Stimulated activated CD8-positive, alpha-beta memory T cell treated with anti-CD3 and anti-CD28 coated beads, Interleukin-12 subunit alpha, Interleukin-12 subunit beta, amount 100 ng/mL, for 1 hour (primary cell): ENCODE results near the gene DHX9.

Experiments used
- DNase-seq: peaks from one replicate; pipeline ENCODE4 v3.0.0-alpha.2; 2020; ENCODE audit warnings: low read depth

DHX9 gene

DNA sequence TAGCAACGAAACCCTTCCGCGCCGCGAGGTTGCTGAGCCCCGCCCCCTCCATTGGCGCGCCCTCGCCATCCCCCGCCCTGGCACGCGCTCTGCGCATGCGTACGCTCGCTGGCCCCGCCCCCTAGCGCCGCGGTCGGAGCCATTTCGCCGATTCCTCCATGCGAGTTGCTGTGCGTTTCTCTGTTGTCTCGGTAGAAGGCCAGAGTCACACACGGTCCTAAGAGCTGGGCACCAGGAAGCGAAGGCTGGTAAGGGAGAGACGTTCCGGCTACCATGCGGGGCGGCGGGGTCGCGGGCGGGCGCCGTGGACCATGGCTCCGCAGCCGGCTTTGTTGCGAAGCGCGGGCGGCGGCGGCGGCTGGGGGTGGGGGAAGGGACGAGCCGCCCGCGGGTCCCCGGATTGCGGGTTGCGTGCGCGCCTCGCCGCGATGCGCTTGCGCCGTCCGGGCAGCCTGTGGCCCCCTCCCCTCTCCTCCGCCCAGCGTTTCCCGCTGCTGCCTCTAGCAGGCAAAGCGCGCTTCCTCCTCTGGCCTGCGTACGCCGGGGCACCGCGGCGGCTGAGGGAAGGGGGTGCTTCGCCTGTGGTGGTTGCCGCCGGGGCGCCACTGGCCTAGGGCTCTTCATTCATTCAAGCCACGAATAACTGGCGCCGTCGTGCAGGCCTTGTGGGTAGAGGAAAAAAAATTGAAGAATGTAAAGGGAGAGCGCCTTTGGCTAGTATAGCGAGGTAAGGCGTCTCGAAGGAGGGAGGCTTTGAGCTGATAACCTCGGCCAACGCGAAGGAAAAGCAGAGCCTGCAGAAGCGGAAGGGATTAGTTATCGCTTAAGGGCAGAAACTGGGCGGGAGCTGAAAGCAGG is at the start of gene DHX9:
Gene DHX9 (plus strand): TSS at position 139 of the 858 bp plus-strand sequence. CDS start 3,220 bp downstream, outside the sequence.
- peak; percentile 93 for DNase-seq

GRCh38 chr1:182791281-182792179 is 47.6 kb upstream of the DHX9 start:
- DNase-seq, result no peak

- no peak for DNase-seq
These were observed 45.1 kb upstream of the DHX9 start for GRCh38 chr1:182794091-182794490.

- DNase-seq, result no peak
These were observed 44.4 kb upstream of the DHX9 start for GRCh38 chr1:182794676-182795201.

DNA sequence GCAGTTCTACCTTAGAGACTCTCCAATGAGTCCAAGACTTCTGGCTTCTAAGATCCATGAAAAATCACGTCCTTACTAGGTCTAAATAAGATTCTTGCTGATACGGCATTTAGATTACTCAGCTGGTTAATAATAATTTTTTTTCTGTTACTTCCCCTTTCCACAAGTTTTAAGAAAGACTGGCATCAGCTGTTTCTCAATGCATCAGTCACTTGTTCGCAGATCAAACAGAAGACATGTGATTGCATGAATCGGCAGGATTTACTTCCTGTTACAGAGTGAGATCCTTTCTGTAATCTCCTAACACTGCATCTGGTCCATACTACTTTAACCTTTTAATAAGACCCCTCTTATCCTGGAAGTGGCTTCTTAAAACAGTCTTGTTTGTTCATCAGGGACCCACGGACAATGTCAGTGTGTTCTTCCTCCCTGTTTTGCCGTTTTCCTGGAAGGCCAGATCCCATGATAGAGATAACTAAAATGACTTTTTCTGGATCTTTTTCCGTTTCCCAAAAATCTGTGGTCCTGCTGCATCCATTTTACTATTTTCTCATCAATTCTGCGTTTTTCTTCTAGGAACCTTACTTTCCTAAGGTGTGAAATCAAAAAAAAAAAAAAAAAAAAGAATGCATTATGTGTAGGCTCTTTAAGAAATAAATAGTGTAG is 43.5 kb upstream of the DHX9 start:
- no peak for DNase-seq

GRCh38 chr1:182802006-182802803 is 36.9 kb upstream of the DHX9 start:
- no peak for DNase-seq

DNA sequence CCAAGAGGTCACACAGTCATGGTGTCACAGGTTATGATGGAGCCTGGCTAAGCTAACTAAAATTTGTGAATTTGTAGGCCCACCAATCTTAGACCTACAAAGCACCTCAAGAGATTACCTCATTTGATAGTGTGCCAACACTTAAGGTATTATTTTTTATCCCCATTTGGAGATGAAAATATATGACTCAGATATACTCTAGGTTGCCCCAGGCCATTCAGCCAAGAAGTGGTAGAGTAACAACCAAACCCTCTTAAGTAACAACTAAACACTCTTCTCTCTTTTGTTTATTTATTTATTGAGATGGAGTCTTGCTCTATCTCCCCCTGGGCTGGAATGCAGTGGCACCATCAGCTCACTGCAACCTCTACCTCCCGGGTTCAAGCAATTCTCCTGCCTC is 35.3 kb upstream of the DHX9 start:
- DNase-seq, result no peak

DNA sequence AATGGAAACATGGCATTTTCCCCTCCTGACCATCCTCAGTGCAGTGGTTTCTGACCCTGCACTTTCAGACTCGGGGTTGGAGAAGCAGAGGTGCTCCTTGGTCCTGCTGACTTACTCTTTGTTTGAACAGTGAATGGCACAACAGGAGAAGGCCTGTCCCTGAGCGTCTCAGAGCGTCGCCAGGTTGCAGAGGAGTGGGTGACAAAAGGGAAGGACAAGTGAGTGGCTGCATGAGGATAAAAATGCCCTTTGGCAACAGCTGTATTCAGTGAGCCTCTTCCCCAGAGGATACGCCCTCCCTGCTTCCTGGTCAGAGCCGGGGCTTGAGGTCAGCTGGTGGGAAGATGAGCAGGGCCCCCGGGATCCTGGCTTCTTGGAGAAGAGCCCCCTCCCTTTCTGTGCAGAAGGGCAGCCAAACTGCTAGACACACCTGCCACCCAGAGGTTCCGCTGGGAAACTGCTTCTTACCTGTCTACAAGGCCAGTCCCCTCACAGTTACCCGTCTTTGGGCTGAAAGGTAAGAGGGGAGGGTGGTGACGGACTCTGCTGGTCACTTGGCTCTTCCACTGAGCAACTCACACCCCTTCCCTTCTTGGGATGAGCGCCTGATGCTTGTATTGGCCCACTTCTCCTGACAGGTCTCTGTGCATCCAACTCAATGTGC is 33.0 kb upstream of the DHX9 start:
- no peak for DNase-seq

GRCh38 chr1:182807907-182808306 is 31.2 kb upstream of the DHX9 start:
- DNase-seq, result no peak

DNA sequence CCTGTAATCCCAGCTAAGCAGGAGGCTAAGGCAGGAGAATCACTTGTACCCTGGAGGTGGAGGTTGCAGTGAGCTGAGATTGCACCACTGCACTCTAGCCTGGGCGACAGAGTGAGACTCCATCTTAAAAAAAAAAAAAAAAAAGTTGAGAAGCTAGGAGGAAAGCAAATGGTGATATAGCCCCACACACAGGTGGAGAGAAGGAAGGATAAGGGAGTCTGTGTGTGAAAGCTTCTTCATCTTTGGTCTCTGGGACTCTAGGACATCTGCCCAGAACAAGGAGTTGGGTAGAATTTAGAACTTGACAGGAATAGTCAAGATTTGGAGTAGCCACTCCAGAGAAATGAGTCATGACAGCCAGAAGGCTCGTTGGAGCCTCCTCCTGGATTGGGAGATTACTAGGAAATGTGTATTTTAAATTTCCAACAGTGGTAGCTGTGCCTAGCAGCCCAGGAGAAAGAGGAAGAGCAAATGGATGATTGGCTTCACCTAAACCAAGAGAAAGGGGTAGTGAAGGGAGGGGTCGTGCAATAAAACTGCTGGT is 29.7 kb upstream of the DHX9 start:
- no peak for DNase-seq

GRCh38 chr1:182811975-182812722 is 27.0 kb upstream of the DHX9 start:
- DNase-seq, result no peak

DNA sequence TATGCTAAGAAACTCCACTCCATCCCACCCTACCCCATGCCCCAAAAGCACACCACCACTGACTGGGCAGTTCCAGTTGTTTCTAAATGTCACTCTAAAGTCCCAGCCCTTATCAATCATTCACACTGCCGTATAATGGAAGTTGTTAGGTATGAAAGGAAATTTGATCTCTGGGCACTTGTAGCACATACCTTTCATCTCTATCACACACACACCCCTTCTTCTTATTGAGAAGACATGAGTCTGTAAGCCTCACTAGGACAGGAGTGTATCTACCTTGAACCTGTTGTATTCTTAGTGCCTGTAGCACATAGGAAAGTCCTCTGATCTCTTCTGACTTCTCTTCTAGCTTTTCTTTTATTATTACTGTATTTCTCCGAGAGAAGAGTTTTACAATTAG is 22.3 kb upstream of the DHX9 start:
- no peak for DNase-seq

DNA sequence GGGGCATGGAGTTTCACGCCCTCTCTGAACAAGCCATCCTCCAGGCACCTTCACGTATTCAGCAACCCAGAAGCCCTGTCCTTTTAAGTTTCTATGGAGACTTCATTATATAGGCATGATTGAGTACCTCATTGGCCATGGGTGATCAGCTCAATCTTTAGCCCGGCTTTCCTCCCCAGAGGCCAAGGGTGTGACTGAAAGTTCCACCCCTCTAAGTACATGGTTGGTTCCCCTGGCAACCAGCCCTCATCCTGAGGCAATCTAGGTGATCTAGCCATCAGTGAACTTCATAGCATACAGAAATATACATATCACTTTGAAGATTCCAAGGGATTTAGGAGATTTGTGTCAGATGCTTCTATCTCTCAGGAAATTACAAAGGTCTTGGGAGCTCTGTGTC is 21.3 kb upstream of the DHX9 start:
- DNase-seq, result no peak

DNA sequence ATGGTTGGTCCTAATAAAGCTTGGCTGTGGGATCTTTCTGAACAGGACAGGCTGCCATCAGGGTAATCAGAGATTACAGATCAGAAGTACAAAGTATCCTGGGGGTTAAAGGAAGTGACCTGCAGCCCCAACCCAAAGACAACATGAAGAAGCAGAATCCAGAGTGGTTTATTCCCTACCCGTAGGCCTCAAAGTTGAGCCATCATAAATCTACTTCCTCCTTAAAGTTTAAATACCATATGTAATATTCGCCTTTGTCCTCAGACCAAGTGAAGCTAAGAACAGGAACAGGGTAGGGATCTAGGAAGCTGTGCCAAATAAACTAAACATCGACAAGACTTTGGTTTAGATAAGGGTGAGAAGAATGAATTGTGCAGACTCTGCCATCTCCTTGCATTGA is 15.9 kb upstream of the DHX9 start:
- no peak for DNase-seq

DNA sequence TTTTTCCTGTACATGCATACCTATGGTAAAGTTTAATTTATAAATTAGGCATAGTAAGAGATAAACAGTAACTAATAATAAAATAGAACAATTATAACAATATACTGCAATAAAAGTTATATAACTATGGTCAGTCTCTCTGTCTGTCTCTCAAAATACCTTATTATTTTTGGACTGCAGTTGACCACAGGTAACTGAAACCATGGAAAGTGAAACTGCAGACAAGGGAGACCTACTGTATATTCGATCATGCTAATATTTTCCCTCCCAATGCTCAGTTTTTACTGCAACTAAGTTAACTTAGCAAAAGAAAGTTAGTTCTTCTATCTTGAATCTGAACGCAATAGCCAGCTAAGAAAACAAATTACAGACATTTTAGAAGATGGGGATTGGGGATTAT is 12.3 kb upstream of the DHX9 start:
- DNase-seq, result no peak

DNA sequence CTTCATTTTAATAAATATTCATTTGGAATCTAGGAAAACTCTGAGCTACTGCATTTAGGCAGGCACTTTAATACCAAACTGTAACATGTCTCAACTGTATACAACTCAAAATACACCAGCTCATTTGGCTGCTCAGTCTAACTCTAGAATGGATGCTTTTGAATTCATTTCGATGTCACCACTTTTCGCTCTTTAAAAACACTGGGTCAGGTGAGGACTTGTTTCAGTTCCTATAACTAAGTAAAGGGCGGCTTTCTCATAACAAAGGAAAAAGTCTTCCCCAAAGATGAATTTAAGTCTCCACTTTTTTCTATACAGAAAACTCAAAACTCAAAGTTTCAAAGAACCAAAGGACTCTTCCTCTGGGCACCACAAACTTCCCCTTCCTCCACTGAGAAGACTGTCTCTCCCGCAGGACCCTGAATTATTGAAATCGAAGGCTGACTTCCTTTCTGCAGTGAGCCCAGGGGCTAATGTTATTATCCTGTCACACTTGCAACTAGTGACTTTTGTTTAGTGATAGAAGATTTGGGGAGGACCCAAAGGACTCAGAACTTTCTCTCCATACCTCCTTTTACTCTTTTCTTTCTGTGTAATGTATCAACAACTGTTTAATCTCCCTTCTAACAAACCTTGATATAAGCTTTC is 9.7 kb upstream of the DHX9 start:
- DNase-seq, result no peak

GRCh38 chr1:182833271-182833670 is 5.9 kb upstream of the DHX9 start:
- DNase-seq, result no peak

DNA sequence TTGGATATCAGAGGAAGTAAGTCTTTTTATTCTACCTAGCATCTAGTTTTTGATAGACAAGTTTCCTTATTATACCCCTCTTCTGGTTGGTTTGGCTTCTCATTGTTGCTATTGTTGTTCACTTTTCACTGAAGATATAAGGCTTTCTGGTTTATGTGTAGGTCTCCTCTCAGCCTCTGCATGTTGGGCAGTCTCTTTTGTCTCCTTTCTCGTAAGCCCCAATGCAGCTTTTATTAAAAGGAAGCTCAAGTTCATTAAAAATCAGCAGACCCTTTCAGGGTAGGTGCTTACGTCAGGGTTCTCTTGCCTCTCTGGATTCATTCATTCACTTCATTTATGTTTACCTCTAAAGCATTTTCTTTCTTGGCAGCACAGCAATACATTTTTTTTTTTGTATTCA is 4.8 kb upstream of the DHX9 start:
- DNase-seq, result no peak

GRCh38 chr1:182835806-182836205 is 3.3 kb upstream of the DHX9 start:
- DNase-seq, result no peak
